H1 (cell line): ENCODE data around the gene C2CD4A. TPM values are rescaled to one million over a fixed set of nuclear protein-coding genes. Genes with fewer than 3 reads are reported as not detected.

Source experiments
- CTCF ChIA-PET: fragments of 300-600 bp; sonication (Branson Sonifier 250); formaldehyde crosslinking; loops from one replicate; lab custom pipeline; 2021; ENCODE audit not compliant: partially characterized antibody; lab: Charles Lee
- POLR2A ChIA-PET: fragments of 300-600 bp; sonication (Branson Sonifier 250); formaldehyde crosslinking; loops from one replicate; lab custom pipeline; 2021; ENCODE audit warnings: inconsistent platforms; ENCODE audit not compliant: partially characterized antibody; lab: Charles Lee
- DNase-seq, 2 experiments: peaks; one replicate each; pipeline versions ENCODE4 v3.0.0 to v3.0.0-alpha.2; 2010 to 2022; ENCODE audit warnings: low spot score in 2 of 2, low read depth in 1 of 2, mixed read lengths in 1 of 2
- FAIRE-seq: peaks from 2 replicates; lab custom pipeline; 2011; peaks lifted over from hg19 to GRCh38; lab: Jason Lieb, UNC
- H2AFZ ChIP-seq: 2 replicates; pipeline ENCODE4 v1.8.1; 2012; ENCODE audit warnings: low read length, inconsistent platforms
- H2AK5ac ChIP-seq: 2 replicates; pipeline ENCODE4 v1.6.1; 2013; ENCODE audit warnings: low read depth, low read length
- H2BK120ac ChIP-seq: replicated peaks from 2 replicates; pipeline ENCODE3; 2013; ENCODE audit warnings: low read depth, low read length, inconsistent platforms
- H2BK12ac ChIP-seq: 2 replicates; pipeline ENCODE4 v1.6.1; 2013; ENCODE audit warnings: low read depth, low read length
- H2BK15ac ChIP-seq: 2 replicates; pipeline ENCODE4 v1.6.1; 2013; ENCODE audit warnings: low read length
- H2BK20ac ChIP-seq: 2 replicates; pipeline ENCODE4 v1.6.1; 2013; ENCODE audit warnings: low read length
- H2BK5ac ChIP-seq: 2 replicates; pipeline ENCODE4 v1.6.1; 2013; ENCODE audit warnings: low read depth, low read length
- H3K14ac ChIP-seq: 2 replicates; pipeline ENCODE4 v1.6.1; 2013; ENCODE audit warnings: inconsistent platforms; ENCODE audit not compliant: insufficient read length
- H3K18ac ChIP-seq: 2 replicates; pipeline ENCODE4 v1.6.1; 2013; ENCODE audit warnings: low read length; ENCODE audit errors: extremely low read depth
- H3K23ac ChIP-seq: 2 replicates; pipeline ENCODE4 v1.6.1; 2013; ENCODE audit warnings: inconsistent platforms; ENCODE audit not compliant: insufficient read length
- H3K23me2 ChIP-seq: 2 replicates; pipeline ENCODE4 v1.6.1; 2013; ENCODE audit warnings: low read depth, low read length
- H3K27ac ChIP-seq: 2 replicates; pipeline ENCODE4 v1.6.1; 2011; ENCODE audit warnings: low read depth, low read length, inconsistent platforms
- H3K27me3 ChIP-seq, 4 experiments: replicated peaks in 1 of 4; 1 replicate in 1 of 4; 2 replicates in 3 of 4; pipeline versions ENCODE4 v1.6.1 to v1.8.1; 2011 to 2013; ENCODE audit warnings: low read length in 3 of 4, mild to moderate bottlenecking in 3 of 4, inconsistent platforms in 2 of 4, mixed read lengths in 2 of 4, moderate library complexity in 1 of 4; ENCODE audit not compliant: control insufficient read depth in 3 of 4, insufficient read depth in 3 of 4; ENCODE audit errors: extremely low read depth in 1 of 4
- H3K36me3 ChIP-seq, 4 experiments: 2 replicates each; pipeline versions ENCODE4 v1.6.1 to v1.8.1; 2011 to 2013; ENCODE audit warnings: mild to moderate bottlenecking in 4 of 4, low read length in 3 of 4, moderate library complexity in 2 of 4, control low read depth in 1 of 4, inconsistent platforms in 1 of 4; ENCODE audit not compliant: insufficient read depth in 4 of 4, control insufficient read depth in 2 of 4
- H3K4ac ChIP-seq: replicated peaks from 2 replicates; pipeline ENCODE3; 2013; ENCODE audit warnings: low read length, low read depth, mixed read lengths, inconsistent platforms; ENCODE audit not compliant: insufficient read length
- H3K4me1 ChIP-seq, 4 experiments: replicated peaks in 1 of 4; 1 replicate in 1 of 4; 2 replicates in 3 of 4; pipeline versions ENCODE4 v1.6.1 to v1.8.1; 2011 to 2013; ENCODE audit warnings: low read length in 3 of 4, inconsistent platforms in 2 of 4, mixed read lengths in 1 of 4; ENCODE audit not compliant: insufficient read depth in 4 of 4, control insufficient read depth in 3 of 4
- H3K4me2 ChIP-seq, 2 experiments: 2 replicates each; pipeline versions ENCODE4 v1.6.1 to v1.8.1; 2011 to 2013; ENCODE audit warnings: low read depth in 2 of 2, low read length in 2 of 2, control low read depth in 1 of 2, inconsistent platforms in 1 of 2, mild to moderate bottlenecking in 1 of 2; ENCODE audit not compliant: insufficient read depth in 1 of 2
- H3K4me3 ChIP-seq, 4 experiments: fragments of 200-600, 300-600 bp in 1 of 4; sonication (generic), shearing (Covaris generic), sonication (Bioruptor Twin) in 1 of 4; 2 replicates each; pipeline versions ENCODE4 v1.5.1 to v1.8.1; 2011 to 2016; ENCODE audit warnings: low read length in 4 of 4, low read depth in 3 of 4, control low read depth in 2 of 4, inconsistent platforms in 2 of 4, mild to moderate bottlenecking in 2 of 4, mixed read lengths in 1 of 4, moderate library complexity in 1 of 4; ENCODE audit not compliant: insufficient read depth in 2 of 4; ENCODE audit errors: extremely low read depth in 1 of 4
- H3K56ac ChIP-seq: replicated peaks from 2 replicates; pipeline ENCODE3; 2013; ENCODE audit warnings: low read depth, mild to moderate bottlenecking, mixed read lengths, low read length, inconsistent platforms; ENCODE audit not compliant: insufficient read length
- H3K79me1 ChIP-seq: 2 replicates; pipeline ENCODE4 v1.6.1; 2013; ENCODE audit warnings: low read depth, low read length, control low read depth
- H3K79me2 ChIP-seq, 2 experiments: 2 replicates each; pipeline versions ENCODE4 v1.6.1 to v1.8.1; 2012 to 2013; ENCODE audit warnings: low read length in 2 of 2, mild to moderate bottlenecking in 2 of 2, inconsistent platforms in 1 of 2; ENCODE audit not compliant: insufficient read depth in 2 of 2, control insufficient read depth in 1 of 2
- H3K9ac ChIP-seq, 4 experiments: replicated peaks in 1 of 4; 1 replicate in 1 of 4; 2 replicates in 3 of 4; pipeline versions ENCODE4 v1.6.1 to v1.8.1; 2011 to 2013; ENCODE audit warnings: low read depth in 3 of 4, low read length in 3 of 4, control low read depth in 2 of 4, mild to moderate bottlenecking in 2 of 4, moderate library complexity in 2 of 4, inconsistent platforms in 1 of 4; ENCODE audit errors: extremely low read depth in 1 of 4
- H3K9me3 ChIP-seq, 2 experiments: 2 replicates each; pipeline versions ENCODE4 v1.6.1 to v1.8.1; 2012 to 2013; ENCODE audit warnings: mild to moderate bottlenecking in 2 of 2, moderate library complexity in 2 of 2, control low read depth in 1 of 2, inconsistent platforms in 1 of 2, low read depth in 1 of 2, low read length in 1 of 2, mixed read lengths in 1 of 2; ENCODE audit not compliant: insufficient read depth in 2 of 2
- H4K20me1 ChIP-seq, 2 experiments: replicated peaks in 1 of 2; 2 replicates each; pipeline versions ENCODE3 to v1.8.1; 2011 to 2013; ENCODE audit warnings: inconsistent platforms in 2 of 2, low read length in 2 of 2, mild to moderate bottlenecking in 1 of 2; ENCODE audit not compliant: insufficient read depth in 2 of 2, control insufficient read depth in 1 of 2
- H4K5ac ChIP-seq: 2 replicates; pipeline ENCODE4 v1.6.1; 2013; ENCODE audit warnings: low read length, low read depth, mixed read lengths, inconsistent platforms; ENCODE audit not compliant: insufficient read length
- H4K8ac ChIP-seq: 2 replicates; pipeline ENCODE4 v1.8.0; 2013; ENCODE audit warnings: mild to moderate bottlenecking, moderate library complexity, low read length, inconsistent platforms; ENCODE audit not compliant: insufficient read depth; ENCODE audit errors: extremely low read depth
- H4K91ac ChIP-seq: replicated peaks from 2 replicates; pipeline ENCODE3; 2013; ENCODE audit warnings: low read length, mixed read lengths, inconsistent platforms; ENCODE audit not compliant: insufficient read length
- CREB1 ChIP-seq: IDR thresholded peaks from 2 replicates; pipeline ENCODE4 v1.6.1; 2012; ENCODE audit warnings: inconsistent platforms
- HDAC2 ChIP-seq, 2 experiments: fragments of 300-600 bp in 1 of 2; sonication (generic) in 1 of 2; IDR thresholded peaks; 2 replicates each; pipeline ENCODE4 v1.6.1; 2011 to 2012; ENCODE audit warnings: low read depth in 2 of 2, low read length in 2 of 2, mild to moderate bottlenecking in 2 of 2, moderate library complexity in 2 of 2, borderline replicate concordance in 1 of 2, inconsistent platforms in 1 of 2
- KDM1A ChIP-seq: fragments of 200-600, 300-600 bp; sonication (generic); IDR thresholded peaks from 2 replicates; pipeline ENCODE4 v1.7.1; 2016; ENCODE audit warnings: mild to moderate bottlenecking, low read length, borderline replicate concordance
- NANOG ChIP-seq: IDR thresholded peaks from 2 replicates; pipeline ENCODE4 v1.6.1; 2011; ENCODE audit warnings: low read length, low read depth, mild to moderate bottlenecking, inconsistent platforms; ENCODE audit not compliant: insufficient read depth, poor library complexity, severe bottlenecking
- POLR2A ChIP-seq, 2 experiments: IDR thresholded peaks; 1 replicate in 1 of 2; 2 replicates in 1 of 2; pipeline ENCODE4 v1.6.1; 2011; ENCODE audit warnings: low read depth in 2 of 2, low read length in 2 of 2, mild to moderate bottlenecking in 2 of 2; ENCODE audit errors: control extremely low read depth in 1 of 2
- RFX5 ChIP-seq: IDR thresholded peaks from 2 replicates; pipeline ENCODE4 v1.6.1; 2011; ENCODE audit warnings: low read depth, low read length, improper control_type of control experiment, borderline replicate concordance
- SIN3A ChIP-seq, 2 experiments: IDR thresholded peaks in 1 of 2; conservative IDR thresholded peaks in 1 of 2; 2 replicates each; pipeline ENCODE4 v1.6.1; 2011 to 2012; ENCODE audit warnings: low read length in 2 of 2, improper control_type of control experiment in 1 of 2, low read depth in 1 of 2, mild to moderate bottlenecking in 1 of 2
- TAF1 ChIP-seq: IDR thresholded peaks from 2 replicates; pipeline ENCODE4 v1.6.1; 2011; ENCODE audit warnings: mild to moderate bottlenecking, low read depth, low read length
- ZNF274 ChIP-seq: IDR thresholded peaks from 2 replicates; pipeline ENCODE4 v1.7.0; 2012; ENCODE audit warnings: low read length, borderline replicate concordance; ENCODE audit errors: extremely low read depth
- WGBS, 2 experiments: shearing (Covaris generic) in 1 of 2; methylation state at CpG; one replicate each; pipeline versions ENCODE4 v1.1.6 to v1.1.7; 2013 to 2015; ENCODE audit warnings: low lambda C conversion rate in 2 of 2, mixed read lengths in 2 of 2, inconsistent platforms in 1 of 2, low coverage in 1 of 2, missing lambda C conversion rate in 1 of 2; ENCODE audit not compliant: insufficient replicate concordance in 2 of 2, insufficient coverage in 1 of 2, insufficient read length in 1 of 2; ENCODE audit errors: extremely low coverage in 1 of 2, missing lambda C conversion rate in 1 of 2; 5-methylcytosine and 5-hydroxymethylcytosine counted together
- polyA plus RNA-seq, 7 experiments: library from polyadenylated mRNA; depleted of rRNA in 3 of 7; stranded (reverse) in 5 of 7; unstranded in 2 of 7; fragments of >200 nt in 5 of 7; fragments of 200-250 nt in 2 of 7; gene quantifications; 1 replicate in 5 of 7; 2 replicates in 1 of 7; 4 replicates in 1 of 7; pipeline versions ENCODE4 v1.2.1 to v1.2.3, GENCODE V29; 2011 to 2013; ENCODE audit warnings: missing spikeins in 2 of 7, mixed read lengths in 2 of 7
- total RNA-seq: library from RNA; stranded (reverse); fragmentation: NEBNext Ultra II Directional; extraction: Animal tissue kit (Norgen Biotek cat#: 25700); gene quantifications from 2 replicates; pipeline ENCODE4 v1.2.1, GENCODE V29; 2021
- TF ChIP-seq, protein P1 (sequence below): IDR thresholded peaks from 2 replicates; pipeline ENCODE4 v1.6.1; 2011; ENCODE audit warnings: low read length, improper control_type of control experiment

The C2CD4A gene
- total and polyA plus RNA-seq, 2 of the 8 experiments (the other 6 are each of a cell fraction or from before 2014, with no cell fraction given), result not detected

DNA sequence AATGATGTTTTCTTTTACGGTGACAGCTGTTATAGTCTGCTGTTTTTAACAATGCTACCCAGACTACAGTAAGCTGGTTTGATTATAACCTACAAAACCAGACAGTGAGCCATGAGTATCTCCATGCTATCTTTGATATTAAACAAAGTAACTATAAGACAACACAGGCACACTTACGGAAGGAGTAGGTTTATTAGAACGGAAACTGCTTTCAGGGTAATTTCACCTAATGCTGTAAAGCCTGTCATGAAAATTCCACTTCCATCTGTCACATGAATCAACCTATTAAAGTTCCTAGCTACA is 39.6 kb upstream of the C2CD4A start:
- Histone ChIP-seq H3K27ac (no peak overlapping the region), H3K4me3 (no peak overlapping the region), H3K18ac (no peak overlapping the region), H3K36me3 (no peaks in the 10 kb centered on the region), H3K79me2 (no peaks in the 10 kb centered on the region), H4K5ac (no peak overlapping the region), H3K56ac (no peak overlapping the region), H3K4me2 (no peak overlapping the region), H3K79me1 (no peaks in the 10 kb centered on the region), H2AFZ (no peak overlapping the region), H3K9me3 (no peaks in the 10 kb centered on the region), H2AK5ac (no peak overlapping the region), H3K4ac (no peak overlapping the region), H3K27me3 (no peaks in the 10 kb centered on the region), H3K14ac (no peak overlapping the region), H4K8ac (no peak overlapping the region), H4K91ac (no peak overlapping the region), H3K23ac (no peak overlapping the region), H2BK5ac (no peak overlapping the region), H2BK20ac (no peak overlapping the region), H3K9ac (no peak overlapping the region), H2BK15ac (no peak overlapping the region), H2BK120ac (no peak overlapping the region), H3K23me2 (no peaks in the 10 kb centered on the region), H4K20me1 (no peaks in the 10 kb centered on the region), H2BK12ac (no peak overlapping the region), H3K4me1 (no peaks in the 10 kb centered on the region)
- ChIA-PET CTCF (interaction anchor here (0.9 kb wide), 1 partner anchor 32 kb away, joined by 3 read pairs; no protein-coding TSS in a partner anchor), POLR2A (no interaction called here)
- no peak for FAIRE-seq
- 89% methylated on average over 3 of the region's 3 CpGs; no CpG with 5 or more reads in 1 of the 2 experiments for WGBS, 2 experiments
- DNase-seq, result no peak
- TF ChIP-seq KDM1A (no peak), NANOG (no peak), TAF1 (no peak), HDAC2 (IDR thresholded peaks at IDR 0.05; ENCODE audit: borderline replicate concordance in 1 of 2, low read depth in 2 of 2, low read length in 2 of 2) (no peak), RFX5 (no peak), CREB1 (no peak), ZNF274 (no peak), SIN3A (conservative IDR thresholded peaks at IDR 0.05 in 1 of 2, IDR thresholded peaks at IDR 0.05 in 1 of 2; ENCODE audit: low read depth in 1 of 2, low read length in 2 of 2) (no peak), POLR2A (IDR thresholded peaks at IDR 0.05; ENCODE audit: control extremely low read depth in 1 of 2, low read depth in 2 of 2, low read length in 2 of 2) (no peak)
- TF ChIP-seq, protein P1, sequence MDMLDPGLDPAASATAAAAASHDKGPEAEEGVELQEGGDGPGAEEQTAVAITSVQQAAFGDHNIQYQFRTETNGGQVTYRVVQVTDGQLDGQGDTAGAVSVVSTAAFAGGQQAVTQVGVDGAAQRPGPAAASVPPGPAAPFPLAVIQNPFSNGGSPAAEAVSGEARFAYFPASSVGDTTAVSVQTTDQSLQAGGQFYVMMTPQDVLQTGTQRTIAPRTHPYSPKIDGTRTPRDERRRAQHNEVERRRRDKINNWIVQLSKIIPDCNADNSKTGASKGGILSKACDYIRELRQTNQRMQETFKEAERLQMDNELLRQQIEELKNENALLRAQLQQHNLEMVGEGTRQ, result no peak
